ENCODE results near the gene AHNAK.
A peak's percentile ranks its signal among the peaks of the same experiment; 100 is the strongest.

Gene AHNAK

GRCh38 chr11:62516736-62517371, 29.8 kb downstream of the AHNAK start:
- DNase-seq (ENCODE audit: low spot score), result no peak

- no peak for DNase-seq (ENCODE audit: low spot score)
Observed at GRCh38 chr11:62514151-62514550, 32.5 kb downstream of the AHNAK start.

- no peak for DNase-seq (ENCODE audit: low spot score)
Observed at GRCh38 chr11:62513626-62514025, 33.0 kb downstream of the AHNAK start.

GRCh38 chr11:62512961-62513360, 33.6 kb downstream of the AHNAK start:
- no peak for DNase-seq (ENCODE audit: low spot score)

DNA sequence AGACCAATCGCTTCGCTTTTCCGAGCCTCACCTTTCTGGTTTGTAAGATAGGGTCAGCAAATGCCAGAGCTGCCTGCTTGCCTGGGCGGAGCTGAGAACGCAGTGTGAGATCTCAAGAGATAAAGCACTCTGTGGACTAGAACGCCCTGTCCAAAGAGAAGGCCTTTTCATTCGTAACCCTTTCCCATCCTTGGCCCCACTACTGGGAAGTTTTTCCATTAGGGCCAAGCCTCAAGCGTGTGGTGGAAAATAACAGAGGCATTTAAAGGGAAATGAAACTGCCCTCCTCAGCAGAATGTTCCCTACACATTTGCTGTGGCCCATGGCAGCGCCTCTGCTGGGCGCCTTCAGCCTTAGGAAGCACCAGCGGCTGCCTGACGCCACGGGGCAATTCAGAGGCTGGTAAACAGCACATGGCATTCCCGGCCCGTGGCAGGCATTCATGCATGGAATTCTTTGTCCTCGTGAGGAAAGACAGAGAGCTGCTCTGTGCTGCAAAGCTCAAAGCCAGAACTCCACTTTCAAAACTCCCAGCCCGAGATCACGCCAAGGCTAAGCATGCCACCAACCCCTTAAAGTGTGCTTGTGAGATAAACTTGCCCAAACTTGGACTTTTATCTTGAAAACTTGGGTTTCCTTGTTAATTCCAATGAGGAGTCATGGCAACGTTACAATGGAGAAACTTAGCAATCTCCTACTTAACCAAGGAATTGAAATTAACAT, 38.1 kb downstream of the AHNAK start:
- DNase-seq (ENCODE audit: low spot score), result peak; percentile 57

DNA sequence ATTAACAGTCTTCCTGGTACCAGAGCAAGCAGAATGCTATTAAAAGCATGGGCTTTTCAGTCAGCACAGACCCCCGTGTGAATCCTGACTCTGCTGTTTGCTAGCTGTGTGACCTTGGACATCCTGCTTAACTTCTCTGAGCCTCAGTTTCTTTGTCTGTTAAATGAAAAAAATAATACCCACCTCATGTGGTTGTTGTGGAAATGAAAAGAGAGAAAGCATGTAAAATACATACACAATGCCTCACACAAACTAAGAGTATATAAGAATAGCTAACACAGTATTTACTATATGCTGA, 39.5 kb downstream of the AHNAK start:
- no peak for DNase-seq (ENCODE audit: low spot score)

DNA sequence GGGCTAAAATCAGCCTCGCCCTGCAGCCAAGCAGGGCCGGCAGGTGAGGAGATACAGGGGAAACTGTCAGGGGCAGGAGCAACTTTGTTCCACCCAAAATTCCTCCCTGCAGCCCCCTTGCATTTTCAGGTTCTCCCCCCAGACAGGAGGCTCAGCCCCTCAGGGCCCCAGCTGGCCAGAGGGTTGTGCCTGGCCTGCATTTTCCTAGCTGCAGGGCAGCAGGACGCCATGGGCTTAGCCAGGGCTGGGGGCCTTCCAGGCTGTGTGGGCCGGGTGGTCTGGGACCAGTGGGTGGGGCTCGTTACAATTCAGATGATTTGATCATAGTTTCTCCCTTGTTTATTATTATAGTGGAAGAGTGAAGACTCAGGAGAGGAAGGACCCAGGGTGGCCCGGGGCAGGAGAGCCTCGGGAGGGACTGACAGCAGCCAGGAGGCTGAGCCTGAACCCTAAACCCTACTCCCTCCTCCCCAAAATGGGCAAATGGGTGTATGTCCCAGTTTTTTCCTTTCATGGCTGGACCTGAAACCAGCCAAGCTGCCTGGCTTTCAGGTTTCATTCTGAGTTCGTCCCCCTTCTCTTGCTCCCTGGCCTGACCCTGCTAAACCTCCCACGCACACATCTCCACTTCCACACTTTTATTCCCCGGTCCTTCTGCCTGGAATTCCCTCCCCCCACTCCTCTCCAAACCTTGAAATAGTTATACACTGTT, 40.0 kb downstream of the AHNAK start:
- DNase-seq (ENCODE audit: low spot score), result no peak

DNA sequence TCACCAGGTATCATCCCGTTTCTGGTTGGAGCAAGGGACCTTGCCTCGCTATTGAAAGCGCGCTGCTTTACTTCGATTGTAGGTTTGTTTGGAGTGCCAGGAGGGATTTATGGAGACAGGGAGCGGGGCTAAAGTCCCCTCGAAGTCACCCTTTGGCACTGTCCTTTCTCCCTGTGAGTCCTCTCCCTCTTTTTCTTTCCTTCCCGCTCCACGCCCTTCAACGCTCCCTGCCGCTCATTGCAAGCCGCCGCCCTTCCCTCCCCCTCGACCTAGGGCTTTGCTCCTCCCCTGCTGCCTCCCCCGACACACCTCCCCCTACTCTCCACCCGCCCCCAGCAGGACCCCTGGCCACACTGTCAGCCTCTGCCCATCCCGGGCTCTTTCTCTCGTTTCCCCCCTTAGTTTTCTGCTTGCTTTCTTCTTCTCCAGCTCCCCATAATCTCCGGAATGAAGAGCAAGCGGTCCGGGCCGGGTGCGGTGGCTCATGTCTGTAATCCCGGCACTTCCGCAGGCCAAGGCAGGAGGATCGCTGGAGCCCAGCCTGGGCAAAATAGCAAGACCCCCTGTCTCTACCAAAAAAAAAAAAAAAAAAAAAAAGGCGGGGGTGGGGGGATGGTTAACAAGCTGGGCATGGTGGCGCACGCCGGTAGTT, 41.0 kb downstream of the AHNAK start:
- DNase-seq (ENCODE audit: low spot score), result no peak

DNA sequence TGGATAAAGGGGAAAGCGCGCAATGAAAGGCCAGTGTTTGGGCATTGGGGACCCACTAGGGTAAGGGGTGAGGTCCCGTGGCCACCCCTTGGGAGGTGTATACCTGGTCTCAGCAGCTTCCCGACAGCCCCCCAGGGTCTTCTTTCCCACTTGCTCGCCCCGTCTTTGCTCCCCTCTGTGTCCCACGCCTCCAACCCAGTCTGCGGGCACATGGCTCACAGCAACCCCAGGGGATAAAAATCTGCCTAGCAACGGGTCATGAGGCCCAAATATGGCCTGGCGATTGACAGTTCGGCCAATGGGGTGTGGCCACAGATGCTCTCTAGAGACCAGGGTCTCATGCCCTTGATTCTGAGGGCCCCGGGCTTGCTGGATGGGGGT, 41.6 kb downstream of the AHNAK start:
- DNase-seq (ENCODE audit: low spot score), result no peak

DNA sequence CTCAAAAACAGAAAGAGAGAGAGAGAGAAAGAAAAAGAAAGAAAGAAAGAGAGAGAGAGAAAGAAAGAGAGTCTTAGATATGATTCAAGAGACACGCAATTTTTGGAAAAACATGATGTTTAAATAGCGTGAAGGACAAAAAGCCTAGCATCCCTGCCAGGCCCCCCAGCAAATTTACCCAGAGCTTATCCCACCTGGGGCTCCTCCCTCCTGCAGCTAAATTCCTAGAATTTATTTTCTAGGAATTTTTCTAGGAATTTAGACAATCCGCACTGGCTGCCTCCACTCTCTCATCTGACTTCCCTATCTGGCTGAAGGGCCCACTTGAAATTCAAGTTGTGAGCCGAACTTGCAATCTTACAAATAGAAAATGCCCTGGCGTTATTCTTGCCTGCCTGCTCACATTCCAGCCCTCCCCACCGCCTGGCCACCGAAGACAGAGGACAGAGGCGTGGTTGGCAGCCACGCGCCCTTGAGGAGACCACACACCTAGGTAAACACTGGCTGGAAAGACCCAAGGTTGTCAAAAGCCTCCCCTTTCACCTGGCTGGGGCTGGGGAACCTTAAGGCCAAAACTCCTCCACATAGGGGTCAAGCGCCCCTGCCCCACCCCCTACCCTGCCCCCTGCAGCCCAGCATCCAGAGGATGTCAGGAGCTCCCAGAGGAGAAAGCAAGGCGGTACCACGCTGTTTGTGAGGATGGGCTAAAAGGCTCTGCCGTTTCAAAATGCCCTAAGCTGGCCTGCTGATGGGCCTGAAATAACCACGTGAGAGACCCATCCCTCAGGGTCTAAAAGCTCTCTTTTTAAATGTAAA, 42.2 kb downstream of the AHNAK start:
- DNase-seq (ENCODE audit: low spot score), result no peak

GRCh38 chr11:62502030-62502730, 44.4 kb downstream of the AHNAK start:
- DNase-seq (ENCODE audit: low spot score), result no peak

DNA sequence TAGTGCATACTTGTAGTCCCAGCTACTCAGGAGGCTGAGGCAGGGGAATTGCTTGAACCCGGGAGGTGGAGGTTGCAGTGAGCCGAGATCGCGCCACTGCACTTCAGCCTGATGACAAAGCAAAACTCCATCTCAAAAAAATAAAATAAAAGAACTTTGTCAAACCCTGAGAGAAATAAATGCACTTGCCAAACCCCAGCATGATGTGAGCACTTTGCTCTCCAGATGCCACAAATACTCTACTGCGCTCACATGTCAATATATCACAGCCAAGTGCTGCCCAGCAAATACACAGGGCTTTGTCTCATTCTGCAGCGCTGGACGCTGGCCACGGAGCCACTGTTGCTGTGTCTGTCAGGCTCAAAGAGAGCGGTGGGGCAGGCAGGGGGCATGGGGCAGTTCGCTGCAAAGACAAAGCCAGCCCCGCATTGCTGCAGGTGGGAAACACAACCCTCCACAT, 45.1 kb downstream of the AHNAK start:
- DNase-seq (ENCODE audit: low spot score), result no peak

DNA sequence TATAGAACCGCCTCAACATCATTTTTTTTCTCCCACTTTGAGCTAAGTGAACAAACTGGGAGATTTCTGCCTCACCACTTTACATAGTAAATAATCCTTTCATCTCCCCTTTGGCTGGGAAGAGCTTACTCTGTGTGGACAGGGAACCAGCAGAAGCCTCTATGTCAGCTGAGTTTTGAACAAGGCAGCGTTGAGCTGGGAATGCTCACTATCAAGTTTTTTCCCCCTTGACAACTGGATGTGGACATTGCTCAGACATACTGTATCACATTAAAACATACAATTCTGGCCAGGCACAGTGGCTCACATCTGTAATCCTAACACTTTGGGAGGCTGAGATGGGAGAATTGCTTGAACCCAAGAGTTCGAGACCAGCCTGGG, 46.0 kb downstream of the AHNAK start:
- DNase-seq (ENCODE audit: low spot score), result no peak

DNA sequence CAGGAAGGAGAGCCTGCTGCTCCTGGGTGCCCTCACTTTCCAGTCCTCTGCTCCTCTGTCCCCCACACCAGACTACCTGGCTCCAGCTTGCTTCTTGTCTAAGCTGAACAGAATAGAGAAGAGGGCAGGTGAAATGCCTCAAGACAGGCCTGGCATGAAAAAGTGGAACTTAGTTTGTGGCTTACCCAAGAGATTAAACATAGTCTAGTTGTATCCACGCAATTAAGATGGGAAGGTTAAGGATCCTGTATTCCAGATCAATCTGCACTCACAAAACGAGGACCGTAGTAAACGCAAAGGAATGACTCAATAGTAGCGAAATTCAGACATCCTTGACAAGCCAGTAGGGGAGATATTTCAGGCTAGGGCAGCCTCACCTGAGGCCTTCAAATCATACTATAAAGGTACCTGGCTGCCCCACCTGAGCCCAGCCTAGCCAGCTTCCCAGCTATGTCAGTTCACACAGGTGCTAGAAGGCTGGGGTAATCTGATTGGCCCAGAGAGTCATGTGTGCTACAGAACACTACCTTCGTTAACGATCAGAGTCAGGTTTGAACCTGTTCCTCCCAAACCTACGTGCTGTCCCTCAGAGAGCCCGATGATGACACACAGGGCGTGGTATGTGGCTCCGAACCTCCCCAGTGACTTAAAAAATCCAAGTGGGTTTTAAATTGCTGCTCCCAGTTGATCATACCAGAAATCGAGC, 46.5 kb downstream of the AHNAK start:
- DNase-seq (ENCODE audit: low spot score), result no peak

DNA sequence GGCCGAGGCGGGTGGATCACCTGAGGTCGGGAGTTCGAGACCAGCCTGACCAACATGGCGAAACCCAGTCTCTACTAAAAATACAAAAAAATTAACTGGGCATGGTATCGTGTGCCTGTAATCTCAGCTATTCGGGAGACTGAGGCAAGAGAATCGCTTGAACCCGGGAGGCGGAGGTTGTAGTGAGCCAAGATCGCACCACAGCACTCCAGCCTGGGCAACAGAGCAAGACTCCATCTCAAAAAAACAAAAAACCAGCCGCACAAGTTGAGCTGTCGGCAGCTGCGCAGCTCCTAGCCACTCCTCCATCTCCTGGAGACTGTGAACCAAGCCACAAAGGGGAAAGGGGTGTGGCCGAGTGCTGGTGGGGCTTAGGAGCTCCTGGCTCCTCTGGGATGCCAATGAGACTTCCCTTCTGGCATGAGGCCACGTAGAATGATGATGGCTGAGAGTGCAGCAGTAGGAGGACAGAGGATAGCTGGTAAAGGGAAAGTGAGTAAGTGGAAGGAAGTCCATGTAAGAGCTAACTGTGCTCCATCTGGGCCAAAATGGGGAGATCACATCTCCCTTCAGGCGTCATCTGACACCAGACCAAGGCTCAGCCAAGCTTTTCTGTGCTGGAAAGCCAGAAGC, 47.2 kb downstream of the AHNAK start:
- DNase-seq (ENCODE audit: low spot score), result peak; percentile 59

GRCh38 chr11:62498492-62499286, 47.9 kb downstream of the AHNAK start:
- no peak for DNase-seq (ENCODE audit: low spot score)

GRCh38 chr11:62498031-62498430, 48.6 kb downstream of the AHNAK start:
- DNase-seq (ENCODE audit: low spot score), result no peak

DNA sequence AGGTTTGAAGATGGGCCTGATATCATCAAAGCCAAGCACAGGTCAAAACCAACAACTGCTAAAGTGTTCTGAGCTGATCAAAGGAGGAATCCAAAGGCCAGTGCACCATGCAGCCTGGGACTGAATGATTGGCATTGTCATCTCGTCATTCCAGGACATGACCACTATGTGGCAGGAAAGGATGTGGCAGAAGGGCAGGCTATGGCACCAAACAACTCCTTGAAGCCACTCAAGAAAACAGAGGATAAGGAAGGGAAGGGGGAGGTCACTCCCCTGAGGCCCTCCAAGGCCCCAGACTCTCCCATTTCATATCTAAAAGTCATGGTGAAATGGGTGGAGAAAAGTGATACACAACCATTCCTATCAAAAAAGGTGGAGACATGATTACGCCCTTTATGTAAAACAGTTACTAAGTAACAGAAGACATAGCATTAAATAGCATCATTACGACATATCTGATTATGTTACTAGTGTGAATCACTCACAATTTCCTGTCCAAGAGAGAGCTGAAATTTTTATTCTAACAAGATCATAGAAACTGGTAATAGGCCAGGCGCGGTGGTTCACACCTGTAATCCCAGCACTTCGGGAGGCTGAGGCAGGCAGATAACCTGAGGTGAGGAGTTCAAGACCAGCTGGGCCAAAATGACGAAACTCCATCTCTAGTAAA, 49.3 kb downstream of the AHNAK start:
- peak; percentile 63 for DNase-seq (ENCODE audit: low spot score)

DNA sequence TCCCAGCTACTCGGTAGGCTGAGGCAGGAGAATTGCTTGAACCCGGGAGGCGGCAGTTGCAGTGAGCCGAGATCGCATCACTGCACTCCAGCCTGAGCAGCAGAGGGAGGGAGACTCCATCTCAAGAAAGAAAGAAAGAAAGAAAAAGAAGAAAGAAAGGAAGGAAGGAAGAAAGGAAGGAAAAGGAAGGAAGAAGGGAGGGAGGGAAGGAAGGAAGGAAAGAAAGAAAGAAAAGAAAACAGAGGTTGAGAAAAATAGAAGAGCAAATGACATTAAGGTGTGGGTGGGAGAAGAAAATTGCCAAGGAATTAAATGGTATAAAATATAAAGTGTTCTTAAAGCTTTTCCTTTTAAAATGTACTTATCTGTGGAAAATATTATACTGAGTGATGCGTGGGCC, 49.9 kb downstream of the AHNAK start:
- no peak for DNase-seq (ENCODE audit: low spot score)

All from kidney capillary endothelial cell (primary cell).